GM12878 (cell line): ENCODE measurements around the gene FBXL22.

Source experiments
- BHLHE40 ChIP-seq, 2 experiments: fragments of 450-650 bp in 1 of 2; IDR thresholded peaks; 2 replicates each; pipeline ENCODE4 v1.6.1; 2011 to 2017; ENCODE audit warnings: low read depth in 2 of 2, borderline replicate concordance in 1 of 2, improper control_type of control experiment in 1 of 2, low read length in 1 of 2, mild to moderate bottlenecking in 1 of 2
- CEBPB ChIP-seq, 2 experiments: fragments of 150-350 bp in 1 of 2; IDR thresholded peaks; 2 replicates each; pipeline ENCODE4 v1.6.1; 2012 to 2014; ENCODE audit warnings: low read depth in 2 of 2, low read length in 2 of 2, borderline replicate concordance in 1 of 2, inconsistent platforms in 1 of 2
- EGR1 ChIP-seq, 2 experiments: IDR thresholded peaks; 1 replicate in 1 of 2; 2 replicates in 1 of 2; pipeline ENCODE4 v1.6.1; 2011 to 2012; ENCODE audit warnings: low read depth in 2 of 2, low read length in 2 of 2, borderline replicate concordance in 1 of 2, mild to moderate bottlenecking in 1 of 2, moderate library complexity in 1 of 2
- EZH2 ChIP-seq: IDR thresholded peaks from 2 replicates; pipeline ENCODE4 v1.6.1; 2012; ENCODE audit warnings: low read depth, mild to moderate bottlenecking, control low read depth, inconsistent platforms, low read length, borderline replicate concordance; ENCODE audit not compliant: control insufficient read depth
- FOXK2 ChIP-seq: fragments of 450-650 bp; IDR thresholded peaks from 2 replicates; pipeline ENCODE4 v1.6.1; 2017; ENCODE audit warnings: mild to moderate bottlenecking, moderate library complexity
- HDAC2 ChIP-seq: fragments of 200-600 bp; sonication (generic); IDR thresholded peaks from 2 replicates; pipeline ENCODE4 v1.6.1; 2017
- MXI1 ChIP-seq: fragments of 150-350 bp; IDR thresholded peaks from 2 replicates; pipeline ENCODE4 v1.6.1; 2011; ENCODE audit warnings: low read depth, mild to moderate bottlenecking, inconsistent platforms, low read length, improper control_type of control experiment
- POLR2AphosphoS5 ChIP-seq: IDR thresholded peaks from 2 replicates; pipeline ENCODE4 v1.6.1; 2011; ENCODE audit warnings: mild to moderate bottlenecking, low read length, inconsistent platforms
- ZBTB40 ChIP-seq: fragments of 450-650 bp; IDR thresholded peaks from 2 replicates; pipeline ENCODE4 v1.6.1; 2016; ENCODE audit warnings: mild to moderate bottlenecking, moderate library complexity, borderline replicate concordance
- TF ChIP-seq, protein P1 (sequence below): IDR thresholded peaks from 2 replicates; pipeline ENCODE4 v1.6.1; 2012; ENCODE audit warnings: mild to moderate bottlenecking, low read depth, low read length
- TF ChIP-seq, protein P2 (sequence below), 3 experiments: IDR thresholded peaks in 2 of 3; conservative IDR thresholded peaks in 1 of 3; 2 replicates each; pipeline ENCODE4 v1.5.1; 2011; ENCODE audit warnings: low read depth in 3 of 3, low read length in 3 of 3, mild to moderate bottlenecking in 3 of 3, control low read depth in 2 of 3, moderate library complexity in 2 of 3, inconsistent platforms in 1 of 3, mixed read lengths in 1 of 3; ENCODE audit not compliant: control insufficient read depth in 2 of 3, insufficient read depth in 1 of 3; ENCODE audit errors: extremely low read depth in 1 of 3

DNA sequence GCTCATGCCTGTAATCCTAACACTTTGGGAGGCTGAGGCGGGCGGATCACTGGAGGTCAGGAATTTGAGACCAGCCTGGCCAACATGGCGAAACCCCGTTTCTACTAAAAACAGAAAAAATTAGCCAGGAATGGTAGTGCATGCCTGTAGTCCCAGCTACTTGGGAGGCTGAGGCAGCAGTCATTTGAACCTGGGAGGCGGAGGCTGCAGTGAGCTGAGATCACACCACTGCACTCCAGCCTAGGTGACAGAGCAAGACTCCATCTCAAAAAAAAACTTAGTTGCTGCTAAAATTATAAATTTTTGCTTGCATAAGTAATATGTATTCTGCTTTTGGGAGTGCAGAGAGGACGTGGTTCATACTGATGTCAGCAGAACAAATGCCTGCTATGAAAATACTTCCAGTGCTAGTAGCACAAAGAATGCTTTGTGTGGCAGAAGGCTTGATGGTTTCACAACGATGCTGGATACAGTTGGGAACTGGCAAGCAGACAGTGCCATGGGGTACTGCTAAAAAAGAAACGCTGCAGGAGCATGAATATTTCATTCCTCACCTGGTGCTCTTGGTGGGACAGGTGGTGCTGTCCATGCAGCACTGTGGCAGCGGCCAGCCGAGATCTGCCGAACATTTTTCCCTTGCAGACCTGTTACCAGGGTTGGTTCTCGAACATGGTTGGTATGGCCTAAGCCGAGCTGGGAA lies 31.1 kb downstream of the FBXL22 start:
- TF ChIP-seq HDAC2: no peak
- no peak for TF ChIP-seq EZH2
- TF ChIP-seq BHLHE40 (IDR thresholded peaks at IDR 0.05; ENCODE audit: borderline replicate concordance in 1 of 2, low read depth in 2 of 2, low read length in 1 of 2): no peak
- no peak for TF ChIP-seq CEBPB (IDR thresholded peaks at IDR 0.05; ENCODE audit: borderline replicate concordance in 1 of 2, low read depth in 2 of 2, low read length in 2 of 2)
- TF ChIP-seq, protein P1, sequence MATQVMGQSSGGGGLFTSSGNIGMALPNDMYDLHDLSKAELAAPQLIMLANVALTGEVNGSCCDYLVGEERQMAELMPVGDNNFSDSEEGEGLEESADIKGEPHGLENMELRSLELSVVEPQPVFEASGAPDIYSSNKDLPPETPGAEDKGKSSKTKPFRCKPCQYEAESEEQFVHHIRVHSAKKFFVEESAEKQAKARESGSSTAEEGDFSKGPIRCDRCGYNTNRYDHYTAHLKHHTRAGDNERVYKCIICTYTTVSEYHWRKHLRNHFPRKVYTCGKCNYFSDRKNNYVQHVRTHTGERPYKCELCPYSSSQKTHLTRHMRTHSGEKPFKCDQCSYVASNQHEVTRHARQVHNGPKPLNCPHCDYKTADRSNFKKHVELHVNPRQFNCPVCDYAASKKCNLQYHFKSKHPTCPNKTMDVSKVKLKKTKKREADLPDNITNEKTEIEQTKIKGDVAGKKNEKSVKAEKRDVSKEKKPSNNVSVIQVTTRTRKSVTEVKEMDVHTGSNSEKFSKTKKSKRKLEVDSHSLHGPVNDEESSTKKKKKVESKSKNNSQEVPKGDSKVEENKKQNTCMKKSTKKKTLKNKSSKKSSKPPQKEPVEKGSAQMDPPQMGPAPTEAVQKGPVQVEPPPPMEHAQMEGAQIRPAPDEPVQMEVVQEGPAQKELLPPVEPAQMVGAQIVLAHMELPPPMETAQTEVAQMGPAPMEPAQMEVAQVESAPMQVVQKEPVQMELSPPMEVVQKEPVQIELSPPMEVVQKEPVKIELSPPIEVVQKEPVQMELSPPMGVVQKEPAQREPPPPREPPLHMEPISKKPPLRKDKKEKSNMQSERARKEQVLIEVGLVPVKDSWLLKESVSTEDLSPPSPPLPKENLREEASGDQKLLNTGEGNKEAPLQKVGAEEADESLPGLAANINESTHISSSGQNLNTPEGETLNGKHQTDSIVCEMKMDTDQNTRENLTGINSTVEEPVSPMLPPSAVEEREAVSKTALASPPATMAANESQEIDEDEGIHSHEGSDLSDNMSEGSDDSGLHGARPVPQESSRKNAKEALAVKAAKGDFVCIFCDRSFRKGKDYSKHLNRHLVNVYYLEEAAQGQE: no peak
- no peak for TF ChIP-seq ZBTB40
- TF ChIP-seq, protein P2, sequence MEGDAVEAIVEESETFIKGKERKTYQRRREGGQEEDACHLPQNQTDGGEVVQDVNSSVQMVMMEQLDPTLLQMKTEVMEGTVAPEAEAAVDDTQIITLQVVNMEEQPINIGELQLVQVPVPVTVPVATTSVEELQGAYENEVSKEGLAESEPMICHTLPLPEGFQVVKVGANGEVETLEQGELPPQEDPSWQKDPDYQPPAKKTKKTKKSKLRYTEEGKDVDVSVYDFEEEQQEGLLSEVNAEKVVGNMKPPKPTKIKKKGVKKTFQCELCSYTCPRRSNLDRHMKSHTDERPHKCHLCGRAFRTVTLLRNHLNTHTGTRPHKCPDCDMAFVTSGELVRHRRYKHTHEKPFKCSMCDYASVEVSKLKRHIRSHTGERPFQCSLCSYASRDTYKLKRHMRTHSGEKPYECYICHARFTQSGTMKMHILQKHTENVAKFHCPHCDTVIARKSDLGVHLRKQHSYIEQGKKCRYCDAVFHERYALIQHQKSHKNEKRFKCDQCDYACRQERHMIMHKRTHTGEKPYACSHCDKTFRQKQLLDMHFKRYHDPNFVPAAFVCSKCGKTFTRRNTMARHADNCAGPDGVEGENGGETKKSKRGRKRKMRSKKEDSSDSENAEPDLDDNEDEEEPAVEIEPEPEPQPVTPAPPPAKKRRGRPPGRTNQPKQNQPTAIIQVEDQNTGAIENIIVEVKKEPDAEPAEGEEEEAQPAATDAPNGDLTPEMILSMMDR (IDR thresholded peaks at IDR 0.05 in 2 of 3, conservative IDR thresholded peaks at IDR 0.05 in 1 of 3; ENCODE audit: control insufficient read depth in 2 of 3, extremely low read depth in 1 of 3, insufficient read depth in 1 of 3, low read depth in 3 of 3, low read length in 3 of 3): no peak
- TF ChIP-seq FOXK2: no peak
- no peak for TF ChIP-seq MXI1
- no peak for TF ChIP-seq EGR1 (IDR thresholded peaks at IDR 0.05; ENCODE audit: borderline replicate concordance in 1 of 2, low read depth in 2 of 2, low read length in 2 of 2)
- no peak for TF ChIP-seq POLR2AphosphoS5
